Hepatic stellate cell (primary cell): Measurements from ENCODE around the gene C5AR1.
"Not testable (repeated sequence)": the region's sequence is repeated elsewhere in the genome, so short reads cannot be mapped to it uniquely, and the experiment has no call there.

Experiments
- DNase-seq: peaks from one replicate; pipeline ENCODE4 v3.0.0; 2011; ENCODE audit warnings: low spot score

Gene C5AR1

GRCh38 chr19:47309608-47310007 lies at the start of gene C5AR1:
C5AR1 (plus strand) TSS chr19:47309861; CDS start chr19:47309896, 35 bp downstream.
- DNase-seq = peak; percentile 25

GRCh38 chr19:47260476-47260875 lies 49.2 kb upstream of the C5AR1 start:
- DNase-seq = no peak

- DNase-seq = not testable (repeated sequence)
These were observed 47.5 kb upstream of the C5AR1 start for GRCh38 chr19:47261946-47262793.

- DNase-seq = no peak
These were observed 45.0 kb upstream of the C5AR1 start for GRCh38 chr19:47264629-47265028.

GRCh38 chr19:47266401-47266941 lies 43.2 kb upstream of the C5AR1 start:
- DNase-seq = no peak

- DNase-seq = no peak
These were observed 42.3 kb upstream of the C5AR1 start for GRCh38 chr19:47267350-47267759.

GRCh38 chr19:47268028-47268427 lies 41.6 kb upstream of the C5AR1 start:
- DNase-seq = no peak

GRCh38 chr19:47269596-47269995 lies 40.1 kb upstream of the C5AR1 start:
- DNase-seq = no peak

- DNase-seq = no peak
These were observed 39.3 kb upstream of the C5AR1 start for GRCh38 chr19:47270408-47270807.

- no peak for DNase-seq
These were observed 37.7 kb upstream of the C5AR1 start for GRCh38 chr19:47271949-47272348.

- DNase-seq = peak; percentile 66
These were observed 37.0 kb upstream of the C5AR1 start for GRCh38 chr19:47272448-47273312.

- peak; percentile 95 for DNase-seq
These were observed 36.2 kb upstream of the C5AR1 start for GRCh38 chr19:47273313-47274070.

GRCh38 chr19:47274071-47274890 lies 35.4 kb upstream of the C5AR1 start, which contains the start of gene INAFM1:
INAFM1 (plus strand) TSS chr19:47274885; CDS start chr19:47274920, 35 bp downstream.
- peak; percentile 88 for DNase-seq

GRCh38 chr19:47274891-47275761 lies 34.5 kb upstream of the C5AR1 start:
- no peak for DNase-seq

- peak; percentile 55 for DNase-seq
These were observed 33.7 kb upstream of the C5AR1 start for GRCh38 chr19:47275791-47276461.

GRCh38 chr19:47276513-47276912 lies 33.1 kb upstream of the C5AR1 start:
- not testable (repeated sequence) for DNase-seq

- no peak for DNase-seq
These were observed 29.4 kb upstream of the C5AR1 start for GRCh38 chr19:47280183-47280797.

- DNase-seq = no peak
These were observed 26.1 kb upstream of the C5AR1 start for GRCh38 chr19:47283405-47284059.
